GM12874 (cell line): ENCODE results near the gene PLSCR5.

Source experiments
- CTCF ChIP-seq: IDR thresholded peaks from 2 replicates; pipeline ENCODE4 v1.5.1; 2011; ENCODE audit warnings: low read depth, mild to moderate bottlenecking, control low read depth, low read length, moderate library complexity; ENCODE audit not compliant: insufficient read depth

PLSCR5 gene

GRCh38 chr3:146561879-146562278 is 43.3 kb downstream of the PLSCR5 start:
- TF ChIP-seq CTCF, result no peak

GRCh38 chr3:146561463-146561862 is 43.7 kb downstream of the PLSCR5 start:
- TF ChIP-seq CTCF, result no peak

GRCh38 chr3:146560678-146561077 is 44.5 kb downstream of the PLSCR5 start:
- TF ChIP-seq CTCF, result no peak

- TF ChIP-seq CTCF, result no peak
These were observed 45.8 kb downstream of the PLSCR5 start for GRCh38 chr3:146559388-146559787.

GRCh38 chr3:146558781-146559180 is 46.4 kb downstream of the PLSCR5 start:
- TF ChIP-seq CTCF, result no peak

GRCh38 chr3:146557745-146558144 is 47.4 kb downstream of the PLSCR5 start:
- no peak for TF ChIP-seq CTCF

- TF ChIP-seq CTCF, result no peak
These were observed 49.8 kb downstream of the PLSCR5 start for GRCh38 chr3:146555311-146555710.
